ENCODE data around the gene ZNF521. TPM values are rescaled to one million over a fixed set of nuclear protein-coding genes. Genes with fewer than 3 reads are reported as not detected.
A peak's percentile ranks its signal among the peaks of the same experiment; 100 is the strongest.

ZNF521 gene
- total RNA-seq, 2 donors from 2014 or later = 21.4 to 26.9 TPM

DNA sequence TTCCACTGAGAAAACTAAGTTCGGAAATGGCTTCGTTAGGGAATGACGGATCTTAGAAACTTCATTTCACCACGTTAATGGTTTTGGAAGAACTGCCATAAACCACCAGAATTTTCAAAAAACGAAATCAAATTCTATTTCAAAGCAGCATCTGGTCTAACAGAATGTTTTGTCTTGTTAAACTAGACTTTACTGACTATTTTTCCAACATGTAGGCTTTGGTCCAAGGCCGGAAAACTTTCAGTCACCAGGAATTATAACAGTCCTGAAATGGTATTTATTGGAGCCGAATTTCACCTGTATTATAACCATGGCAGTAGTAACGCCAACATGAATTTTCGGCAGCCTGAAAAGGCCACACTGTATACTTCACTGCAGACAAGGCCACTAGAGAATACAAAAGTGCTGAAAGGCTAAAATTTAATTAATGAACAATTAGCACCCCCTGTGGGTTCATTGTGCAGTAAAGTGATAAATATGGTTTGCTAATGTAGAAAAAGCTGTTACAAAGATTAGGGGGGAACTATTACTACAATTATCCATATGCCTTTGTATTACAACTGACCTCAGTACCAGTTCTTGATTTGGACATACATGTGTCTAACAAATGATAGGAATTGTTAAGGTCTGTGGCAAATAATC lies 116.4 kb downstream of the ZNF521 start:
- 80 to 84% methylated on average over 8 to 9 of the region's 9 CpGs for WGBS, 2 experiments (ENCODE audit: insufficient coverage in 1 of 2, insufficient read length in 1 of 2)
- H3K9me3 Mint-ChIP-seq = no peaks in the 10 kb centered on the region
- no peak overlapping the region for H3K27ac Mint-ChIP-seq
- Histone ChIP-seq H3K36me3 (ENCODE audit: control insufficient read depth, insufficient read depth, low read length) (no peaks in the 10 kb centered on the region), H3K4me3 (ENCODE audit: low read length) (no peak overlapping the region), H3K4me1 (ENCODE audit: control insufficient read depth, insufficient read depth, low read length) (peaks cover 30% of the 10 kb centered on the region), H3K9me3 (ENCODE audit: control insufficient read depth, low read length) (no peaks in the 10 kb centered on the region), H3K9ac (ENCODE audit: extremely low read depth, low read length, poor library complexity, severe bottlenecking) (no peak overlapping the region), H3K27me3 (ENCODE audit: control insufficient read depth, insufficient read depth, low read length, poor library complexity, severe bottlenecking) (peaks cover 19% of the 10 kb centered on the region), H3K27ac (ENCODE audit: low read depth, low read length) (no peak overlapping the region)
- DNase-seq = no peak
- peaks cover 40% of the 10 kb centered on the region for H3K4me1 Mint-ChIP-seq
- no peaks in the 10 kb centered on the region for H3K36me3 Mint-ChIP-seq (ENCODE audit: low read depth)
- TF ChIP-seq CTCF (conservative IDR thresholded peaks at IDR 0.05) = no peak
- H3K4me3 Mint-ChIP-seq = no peak overlapping the region
- no peaks in the 10 kb centered on the region for H3K27me3 Mint-ChIP-seq (ENCODE audit: insufficient read depth)

GRCh38 chr18:25234740-25235345 lies 117.1 kb downstream of the ZNF521 start:
- Mint-ChIP-seq H3K27ac (no peak overlapping the region), H3K4me1 (peaks cover 43% of the 10 kb centered on the region), H3K4me3 (no peak overlapping the region), H3K36me3 (ENCODE audit: low read depth) (no peaks in the 10 kb centered on the region), H3K9me3 (no peaks in the 10 kb centered on the region), H3K27me3 (ENCODE audit: insufficient read depth) (no peaks in the 10 kb centered on the region)
- no peak for TF ChIP-seq CTCF (conservative IDR thresholded peaks at IDR 0.05)
- Histone ChIP-seq H3K27ac (ENCODE audit: low read depth, low read length) (no peak overlapping the region), H3K36me3 (ENCODE audit: control insufficient read depth, insufficient read depth, low read length) (no peaks in the 10 kb centered on the region), H3K9me3 (ENCODE audit: control insufficient read depth, low read length) (no peaks in the 10 kb centered on the region), H3K4me3 (ENCODE audit: low read length) (no peak overlapping the region), H3K9ac (ENCODE audit: extremely low read depth, low read length, poor library complexity, severe bottlenecking) (no peak overlapping the region), H3K27me3 (ENCODE audit: control insufficient read depth, insufficient read depth, low read length, poor library complexity, severe bottlenecking) (peaks cover 19% of the 10 kb centered on the region), H3K4me1 (ENCODE audit: control insufficient read depth, insufficient read depth, low read length) (peaks cover 30% of the 10 kb centered on the region)
- WGBS, 2 experiments (ENCODE audit: insufficient coverage in 1 of 2, insufficient read length in 1 of 2) = 94 to 100% methylated on average over 1 to 3 of the region's 3 CpGs
- DNase-seq = no peak

GRCh38 chr18:25234322-25234639 lies 117.7 kb downstream of the ZNF521 start:
- DNase-seq = no peak
- Mint-ChIP-seq H3K27me3 (ENCODE audit: insufficient read depth) (no peaks in the 10 kb centered on the region), H3K4me1 (peaks cover 45% of the 10 kb centered on the region), H3K4me3 (no peak overlapping the region), H3K9me3 (no peaks in the 10 kb centered on the region), H3K27ac (peak overlapping the region; percentile 56), H3K36me3 (ENCODE audit: low read depth) (no peaks in the 10 kb centered on the region)
- peaks cover 27% of the 10 kb centered on the region for H3K4me1 ChIP-seq (ENCODE audit: control insufficient read depth, insufficient read depth, low read length)
- no peak overlapping the region for H3K9ac ChIP-seq (ENCODE audit: extremely low read depth, low read length, poor library complexity, severe bottlenecking)
- no peak for TF ChIP-seq CTCF (conservative IDR thresholded peaks at IDR 0.05)
- no peak overlapping the region for H3K4me3 ChIP-seq (ENCODE audit: low read length)
- no CpG with 5 or more reads among the region's 1 CpG for WGBS, 2 experiments (ENCODE audit: insufficient coverage in 1 of 2, insufficient read length in 1 of 2)
- H3K27me3 ChIP-seq (ENCODE audit: control insufficient read depth, insufficient read depth, low read length, poor library complexity, severe bottlenecking) = peaks cover 18% of the 10 kb centered on the region
- no peaks in the 10 kb centered on the region for H3K36me3 ChIP-seq (ENCODE audit: control insufficient read depth, insufficient read depth, low read length)
- no peak overlapping the region for H3K27ac ChIP-seq (ENCODE audit: low read depth, low read length)
- no peaks in the 10 kb centered on the region for H3K9me3 ChIP-seq (ENCODE audit: control insufficient read depth, low read length)
